Measurements from ENCODE around the gene NEK6.

Gene NEK6

DNA sequence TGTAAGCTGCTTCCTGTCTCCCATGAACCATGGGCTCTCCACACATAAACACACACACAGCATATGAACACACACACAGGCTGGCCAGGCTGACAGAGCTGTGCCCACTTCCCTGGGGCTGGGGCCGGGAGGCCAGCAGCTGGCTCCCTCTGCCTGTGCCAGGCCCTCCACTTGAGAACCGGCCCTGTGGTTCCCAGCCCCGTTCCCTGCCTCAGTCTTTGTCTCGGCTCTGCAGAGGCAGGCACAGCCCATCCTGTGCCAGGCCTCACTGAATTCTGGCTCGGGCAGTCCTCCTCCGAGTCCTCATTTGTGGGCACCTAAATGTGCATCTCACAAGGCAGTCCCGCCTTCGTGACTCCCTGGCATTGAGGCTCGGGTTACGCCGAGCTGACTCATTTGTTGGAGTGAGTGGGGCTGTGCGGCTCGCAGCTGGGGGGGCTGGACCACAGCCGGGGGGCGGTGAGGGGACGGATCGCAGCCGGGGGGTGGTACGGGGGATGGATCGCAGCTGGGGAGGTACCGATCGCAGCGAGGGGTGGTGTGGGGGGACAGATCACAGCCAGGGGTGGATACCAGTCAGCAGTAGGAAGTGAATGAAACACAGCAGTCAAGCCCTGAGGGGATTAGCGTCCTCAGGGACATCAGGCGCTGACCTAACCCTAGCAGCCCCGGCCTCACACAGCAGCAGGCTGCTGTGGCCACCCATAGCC lies 85.2 kb downstream of the NEK6 start:
- DNase-seq (ENCODE audit: low read depth), result no peak

DNA sequence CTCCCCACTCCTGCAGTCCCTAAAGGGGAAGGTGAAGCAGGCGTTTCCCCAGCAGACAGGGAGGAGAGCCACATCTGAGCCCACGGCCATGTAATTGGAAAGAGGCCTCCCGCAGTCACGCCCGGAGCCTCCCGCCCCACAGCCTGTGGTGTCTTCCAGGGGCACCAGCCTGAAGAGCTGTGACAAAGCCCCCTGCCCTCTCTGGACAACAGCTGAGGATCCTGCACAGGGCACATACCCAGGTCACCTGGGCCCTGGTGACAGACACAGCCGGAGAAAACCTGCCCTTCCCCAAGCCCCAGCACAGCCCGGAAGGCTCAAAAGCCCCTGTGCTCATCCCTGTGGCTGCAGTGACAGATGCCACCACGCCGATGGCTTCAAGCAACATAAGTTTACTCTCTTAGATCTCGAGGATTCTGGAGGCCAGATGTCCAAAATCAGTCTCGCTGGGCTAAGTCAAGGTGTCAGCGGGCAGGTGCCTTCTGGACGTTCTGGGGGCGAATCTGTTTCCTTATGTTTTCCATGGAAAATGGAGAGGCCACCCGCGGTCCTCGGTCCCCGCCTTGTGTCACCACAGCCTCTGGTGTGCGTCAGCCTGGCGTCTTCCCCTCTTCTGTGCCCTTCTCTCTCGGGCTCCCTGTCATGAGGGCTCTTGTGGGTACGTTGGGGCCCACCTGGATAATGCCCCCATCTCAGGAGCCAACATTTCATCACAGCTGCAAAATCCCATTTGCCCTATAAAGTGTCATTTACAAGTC lies 86.0 kb downstream of the NEK6 start:
- DNase-seq (ENCODE audit: low read depth), result no peak

DNA sequence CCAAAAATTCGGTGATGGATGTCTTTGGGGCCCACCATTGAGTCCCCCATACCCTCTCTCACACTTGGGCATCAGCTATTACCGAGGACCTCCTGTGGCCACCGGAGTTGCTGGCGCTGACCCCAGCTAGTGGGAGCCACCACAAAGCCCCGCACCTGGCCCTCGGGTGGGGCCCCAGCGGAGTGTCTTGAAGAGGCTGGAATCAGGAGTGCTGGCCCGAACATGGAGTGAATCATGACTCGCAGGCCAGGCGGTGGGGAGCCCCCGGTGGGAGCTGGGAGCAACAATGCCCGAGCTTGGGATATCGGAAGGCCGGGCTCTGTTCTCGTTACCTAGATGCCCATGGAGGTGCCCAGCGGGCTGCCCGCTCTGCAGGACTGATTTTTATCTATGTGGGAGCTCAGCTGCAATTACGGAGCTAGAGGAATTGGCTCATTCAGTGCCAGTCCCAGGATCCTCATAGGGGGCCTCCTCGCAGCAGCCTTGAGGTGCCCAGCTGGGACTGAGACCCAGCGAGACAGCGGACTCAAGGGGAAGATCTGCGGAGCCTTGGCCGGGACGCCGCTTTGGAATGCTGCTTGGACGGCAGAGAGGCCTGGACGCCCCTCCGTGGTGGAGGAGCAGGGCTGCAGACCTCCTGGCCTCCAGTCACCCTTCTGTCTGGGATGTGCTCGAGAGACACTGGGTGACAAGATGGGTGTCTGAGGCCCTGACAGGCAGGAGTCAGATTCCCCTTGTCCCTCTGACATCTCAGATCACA lies 86.7 kb downstream of the NEK6 start:
- no peak for DNase-seq (ENCODE audit: low read depth)

DNA sequence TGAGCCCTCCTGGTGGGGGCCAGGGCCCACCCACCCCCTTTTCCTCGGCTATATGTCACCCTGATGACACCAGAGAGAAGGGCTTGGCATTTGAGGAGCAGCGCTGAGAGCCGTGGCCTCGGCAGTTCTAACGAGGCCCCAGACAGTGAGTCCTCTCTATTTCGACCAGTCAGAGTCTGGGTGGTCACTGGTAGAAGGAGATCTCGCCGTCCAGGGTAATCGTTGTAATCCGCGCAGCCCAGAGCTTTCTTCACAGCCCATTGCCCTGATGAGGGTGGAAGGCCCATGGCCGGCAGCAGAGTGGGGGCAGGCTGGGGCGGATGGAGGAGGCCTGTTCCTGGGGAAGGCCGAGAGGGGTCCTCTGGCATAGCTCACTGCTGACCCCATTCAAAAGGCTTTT lies 87.3 kb downstream of the NEK6 start:
- DNase-seq (ENCODE audit: low read depth), result no peak

GRCh38 chr9:124345751-124346281 lies 88.1 kb downstream of the NEK6 start:
- no peak for DNase-seq (ENCODE audit: low read depth)

- no peak for DNase-seq (ENCODE audit: low read depth)
These were observed 88.8 kb downstream of the NEK6 start for GRCh38 chr9:124346347-124347163.

- DNase-seq (ENCODE audit: low read depth), result no peak
These were observed 89.6 kb downstream of the NEK6 start for GRCh38 chr9:124347206-124347967.

DNA sequence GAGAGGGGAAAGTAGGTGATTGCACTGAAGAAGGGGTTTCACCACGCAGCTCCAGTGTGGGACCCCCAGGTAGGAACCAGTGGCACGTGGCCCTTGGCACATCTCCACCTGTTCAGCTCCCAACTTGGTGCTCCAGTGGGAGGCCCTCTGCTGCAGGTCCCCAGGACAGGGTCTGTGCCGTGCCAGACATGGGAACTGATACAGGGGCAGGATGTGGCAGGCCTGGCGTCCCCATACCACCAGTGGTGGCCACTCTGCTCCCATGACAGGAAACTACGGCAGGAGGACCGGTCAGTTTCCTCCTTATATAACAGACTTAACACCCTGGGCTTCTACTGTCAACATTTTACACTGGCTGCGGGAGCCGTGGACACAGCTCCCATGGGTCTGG lies 90.2 kb downstream of the NEK6 start:
- DNase-seq (ENCODE audit: low read depth), result no peak

GRCh38 chr9:124348363-124348762 lies 90.6 kb downstream of the NEK6 start:
- DNase-seq (ENCODE audit: low read depth), result no peak

DNA sequence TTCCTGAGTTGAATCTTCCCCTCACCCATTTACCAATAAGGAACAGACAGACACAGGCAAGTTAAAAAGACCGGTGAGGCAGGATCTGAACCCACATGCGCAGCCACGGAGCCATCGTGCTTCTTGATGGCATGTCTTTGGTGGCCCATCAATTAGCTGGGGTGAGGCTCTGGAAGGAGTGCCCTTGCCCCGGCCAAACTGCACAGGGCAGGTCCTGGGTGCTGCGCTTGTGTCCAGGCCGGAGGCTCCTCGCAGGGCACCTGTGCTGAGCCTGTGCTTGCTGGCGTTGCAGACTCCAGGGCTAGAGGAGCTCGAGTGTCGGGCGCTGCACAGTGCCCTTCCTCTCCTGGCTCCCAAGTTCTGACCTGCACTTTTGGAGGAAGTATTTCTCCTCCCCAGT lies 91.1 kb downstream of the NEK6 start:
- no peak for DNase-seq (ENCODE audit: low read depth)

GRCh38 chr9:124349267-124349666 lies 91.5 kb downstream of the NEK6 start:
- DNase-seq (ENCODE audit: low read depth), result no peak

DNA sequence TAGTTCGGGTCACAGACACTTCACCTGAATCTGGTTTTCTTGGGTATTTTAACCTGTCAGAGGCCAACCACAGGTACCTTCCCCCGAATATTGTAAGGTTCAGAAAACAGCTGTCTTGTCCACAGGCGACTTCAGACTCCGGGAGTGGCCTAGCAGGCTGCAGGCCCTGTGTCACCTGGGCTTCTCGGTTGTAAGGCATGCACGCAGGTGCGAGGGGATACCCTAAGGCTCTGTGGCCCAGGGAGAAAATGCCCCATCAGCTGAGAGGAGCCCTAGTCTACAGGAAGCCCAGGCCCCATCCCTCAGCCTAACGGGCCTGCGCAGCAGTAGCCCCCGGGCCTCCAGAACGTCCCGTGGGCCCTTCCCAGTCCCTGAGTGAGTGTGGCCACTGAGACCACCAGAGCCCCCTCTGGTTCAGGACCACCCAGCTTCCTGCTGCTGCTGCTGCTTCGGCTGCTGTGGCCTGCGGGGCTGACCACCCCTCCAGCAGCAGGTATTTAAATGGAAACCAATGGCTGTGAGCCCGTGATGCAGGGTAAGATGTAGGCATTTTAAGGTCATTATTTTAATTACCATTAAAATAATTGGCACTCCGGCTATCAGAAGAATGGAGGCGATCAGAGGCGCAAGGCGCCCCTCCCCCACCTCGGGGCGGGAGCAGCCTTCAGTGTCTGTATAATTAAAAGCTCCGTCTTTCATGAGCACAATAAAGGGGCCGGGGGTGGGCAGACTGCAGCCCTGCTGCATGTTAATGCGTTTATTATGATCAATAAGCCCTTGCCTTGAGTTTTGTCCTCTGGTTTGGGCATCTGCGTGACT lies 92.1 kb downstream of the NEK6 start:
- DNase-seq (ENCODE audit: low read depth), result no peak

GRCh38 chr9:124350494-124351263 lies 92.9 kb downstream of the NEK6 start:
- DNase-seq (ENCODE audit: low read depth), result no peak

- DNase-seq (ENCODE audit: low read depth), result no peak
These were observed 94.1 kb downstream of the NEK6 start for GRCh38 chr9:124351672-124352468.

DNA sequence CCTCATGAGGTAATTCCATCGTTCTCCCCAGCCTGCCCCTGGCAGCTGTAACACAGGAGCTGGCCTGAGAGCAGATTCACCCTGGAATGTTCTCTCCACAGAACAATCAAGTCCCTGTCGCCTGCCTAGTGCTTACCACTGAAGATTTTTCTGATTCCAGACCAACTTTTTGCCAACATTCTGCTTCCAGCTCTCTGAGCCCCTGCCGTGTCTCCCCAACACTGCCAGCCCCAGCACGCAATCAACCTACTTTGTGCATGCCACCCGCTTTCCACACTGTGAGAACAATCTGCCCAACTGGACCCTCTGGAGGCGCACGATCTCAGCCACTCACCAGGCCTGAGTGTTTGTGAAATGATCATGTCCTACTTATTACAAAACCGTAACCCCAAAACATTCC lies 94.9 kb downstream of the NEK6 start:
- no peak for DNase-seq (ENCODE audit: low read depth)

- no peak for DNase-seq (ENCODE audit: low read depth)
These were observed 95.5 kb downstream of the NEK6 start for GRCh38 chr9:124353166-124353768.

DNA sequence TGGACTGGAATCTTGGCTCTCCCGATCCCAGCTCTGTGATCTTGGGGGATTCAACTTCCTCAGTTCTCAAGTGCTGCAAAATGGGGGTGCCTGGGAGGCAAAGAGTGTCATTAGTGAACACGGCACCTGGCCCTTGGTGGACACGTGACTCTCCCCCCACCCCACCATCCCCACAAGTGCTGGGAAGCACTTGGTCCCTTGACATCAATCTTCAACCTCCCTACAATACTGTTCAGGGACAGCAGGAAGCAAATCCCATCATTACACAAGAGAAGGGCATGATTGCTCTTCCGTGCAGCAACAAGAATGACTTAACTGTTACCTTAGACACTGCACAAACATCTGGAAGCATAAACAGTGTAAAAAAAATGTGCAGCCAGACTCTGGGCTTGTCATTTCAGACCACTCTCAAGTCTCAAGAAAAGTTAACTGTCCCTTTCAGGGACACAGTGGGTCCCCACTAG lies 96.1 kb downstream of the NEK6 start:
- no peak for DNase-seq (ENCODE audit: low read depth)
